ENCODE results near the gene OR2W1. TPM values are rescaled to one million over a fixed set of nuclear protein-coding genes. Genes with fewer than 3 reads are reported as not detected.

The OR2W1 gene, protein sequence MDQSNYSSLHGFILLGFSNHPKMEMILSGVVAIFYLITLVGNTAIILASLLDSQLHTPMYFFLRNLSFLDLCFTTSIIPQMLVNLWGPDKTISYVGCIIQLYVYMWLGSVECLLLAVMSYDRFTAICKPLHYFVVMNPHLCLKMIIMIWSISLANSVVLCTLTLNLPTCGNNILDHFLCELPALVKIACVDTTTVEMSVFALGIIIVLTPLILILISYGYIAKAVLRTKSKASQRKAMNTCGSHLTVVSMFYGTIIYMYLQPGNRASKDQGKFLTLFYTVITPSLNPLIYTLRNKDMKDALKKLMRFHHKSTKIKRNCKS
- total RNA-seq (not detected), polyA plus RNA-seq (not detected)

DNA sequence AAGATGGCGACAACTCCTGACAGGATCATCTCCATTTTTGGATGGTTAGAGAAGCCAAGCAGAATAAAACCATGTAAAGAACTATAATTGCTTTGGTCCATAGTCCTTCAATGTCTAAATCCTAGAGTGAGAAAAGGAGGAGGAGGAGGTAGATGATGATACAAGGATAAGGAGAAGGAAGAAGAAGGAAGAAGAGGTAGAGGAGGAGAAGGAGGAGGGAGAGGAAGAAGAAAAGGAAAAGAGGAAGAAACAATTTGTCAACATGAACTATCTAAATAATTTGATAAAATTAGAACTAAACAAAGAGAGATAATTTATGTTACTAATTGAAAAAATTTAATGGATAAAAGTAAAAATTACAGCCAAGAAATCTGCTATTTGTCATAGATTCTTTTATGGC lies at the start of gene OR2W1:
OR2W1 (minus strand) TSS at position 101 of the 400 bp plus-strand sequence; CDS start at position 101, 0 bp downstream.
- no peaks in the 10 kb centered on the region for H3K4me1 Mint-ChIP-seq
- H3K36me3 ChIP-seq (ENCODE audit: control insufficient read depth, insufficient read depth, low read length): no peaks in the 10 kb centered on the region
- H3K27me3 Mint-ChIP-seq: peaks cover 30% of the 10 kb centered on the region
- peaks cover 0 to 4% (median 3%) of the 10 kb centered on the region in 7 donors for H3K9me3 Mint-ChIP-seq
- peaks cover 4 to 9% of the 10 kb centered on the region in 2 experiments for H3K9me3 ChIP-seq (ENCODE audit: control insufficient read depth in 2 of 2, low read length in 2 of 2)
- peak within 1 kb of the TSS in 1 of 3 donors; percentile 4 for H3K27ac Mint-ChIP-seq
- no peak within 1 kb of the TSS for H3K27ac ChIP-seq (ENCODE audit: insufficient read depth, low read length, poor library complexity, severe bottlenecking)
- no peak within 1 kb of the TSS for H3K4me3 ChIP-seq (ENCODE audit: low read depth, low read length)
- DNase-seq (no peak), ATAC-seq (ENCODE audit: low read depth in 2 of 2) (no peak)
- no peak within 1 kb of the TSS for H3K4me3 Mint-ChIP-seq
- peaks cover 25% of the 10 kb centered on the region for H3K27me3 ChIP-seq (ENCODE audit: control insufficient read depth, insufficient read depth, low read length)
- H3K36me3 Mint-ChIP-seq: no peaks in the 10 kb centered on the region
- H3K4me1 ChIP-seq (ENCODE audit: control insufficient read depth, insufficient read depth, low read length, poor library complexity, severe bottlenecking): no peaks in the 10 kb centered on the region

- Histone ChIP-seq H3K27ac (ENCODE audit: insufficient read depth, low read length, poor library complexity, severe bottlenecking) (no peak overlapping the region), H3K4me1 (ENCODE audit: control insufficient read depth, insufficient read depth, low read length, poor library complexity, severe bottlenecking) (no peaks in the 10 kb centered on the region), H3K9me3 (ENCODE audit: control insufficient read depth in 2 of 2, low read length in 2 of 2) (no peaks in the 10 kb centered on the region), H3K36me3 (ENCODE audit: control insufficient read depth, insufficient read depth, low read length) (no peaks in the 10 kb centered on the region), H3K27me3 (ENCODE audit: control insufficient read depth, insufficient read depth, low read length) (peaks cover 3% of the 10 kb centered on the region), H3K4me3 (ENCODE audit: low read depth, low read length) (no peak overlapping the region)
- peaks cover 0 to 3% (median 0%) of the 10 kb centered on the region in 7 donors for H3K9me3 Mint-ChIP-seq
- H3K4me3 Mint-ChIP-seq: no peak overlapping the region
- DNase-seq (no peak), ATAC-seq (ENCODE audit: low read depth in 2 of 2) (no peak)
- peaks cover 14% of the 10 kb centered on the region for H3K27me3 Mint-ChIP-seq
- no peaks in the 10 kb centered on the region for H3K4me1 Mint-ChIP-seq
- no peak overlapping the region for H3K27ac Mint-ChIP-seq
- H3K36me3 Mint-ChIP-seq: no peaks in the 10 kb centered on the region
These were observed 48.0 kb upstream of the OR2W1 start for GRCh38 chr6:29092957-29093356.

- H3K4me3 ChIP-seq (ENCODE audit: low read depth, low read length): no peak within 1 kb of the TSS
- no peak within 1 kb of the TSS for H3K27ac ChIP-seq (ENCODE audit: insufficient read depth, low read length, poor library complexity, severe bottlenecking)
- Mint-ChIP-seq H3K27ac (no peak within 1 kb of the TSS), H3K9me3 (peaks cover 0 to 2% (median 0%) of the 10 kb centered on the region in 7 donors), H3K36me3 (no peaks in the 10 kb centered on the region), H3K27me3 (peaks cover 8% of the 10 kb centered on the region), H3K4me3 (no peak within 1 kb of the TSS), H3K4me1 (no peaks in the 10 kb centered on the region)
- ATAC-seq (ENCODE audit: low read depth in 2 of 2) (no peak), DNase-seq (no peak)
- H3K36me3 ChIP-seq (ENCODE audit: control insufficient read depth, insufficient read depth, low read length): no peaks in the 10 kb centered on the region
- no peaks in the 10 kb centered on the region for H3K27me3 ChIP-seq (ENCODE audit: control insufficient read depth, insufficient read depth, low read length)
- H3K4me1 ChIP-seq (ENCODE audit: control insufficient read depth, insufficient read depth, low read length, poor library complexity, severe bottlenecking): no peaks in the 10 kb centered on the region
- H3K9me3 ChIP-seq (ENCODE audit: control insufficient read depth in 2 of 2, low read length in 2 of 2): no peaks in the 10 kb centered on the region
These were observed 42.2 kb upstream of the OR2W1 start, which contains the start of gene OR2B3 for GRCh38 chr6:29087213-29087612. OR2B3 (minus strand) TSS chr6:29087313; CDS start chr6:29087248, 65 bp downstream.

- no peak for ATAC-seq (ENCODE audit: low read depth in 2 of 2)
- H3K27me3 Mint-ChIP-seq: peaks cover under 1% of the 10 kb centered on the region
- no peaks in the 10 kb centered on the region for H3K9me3 ChIP-seq (ENCODE audit: control insufficient read depth in 2 of 2, low read length in 2 of 2)
These were observed 37.5 kb upstream of the OR2W1 start for GRCh38 chr6:29082457-29082856.

DNA sequence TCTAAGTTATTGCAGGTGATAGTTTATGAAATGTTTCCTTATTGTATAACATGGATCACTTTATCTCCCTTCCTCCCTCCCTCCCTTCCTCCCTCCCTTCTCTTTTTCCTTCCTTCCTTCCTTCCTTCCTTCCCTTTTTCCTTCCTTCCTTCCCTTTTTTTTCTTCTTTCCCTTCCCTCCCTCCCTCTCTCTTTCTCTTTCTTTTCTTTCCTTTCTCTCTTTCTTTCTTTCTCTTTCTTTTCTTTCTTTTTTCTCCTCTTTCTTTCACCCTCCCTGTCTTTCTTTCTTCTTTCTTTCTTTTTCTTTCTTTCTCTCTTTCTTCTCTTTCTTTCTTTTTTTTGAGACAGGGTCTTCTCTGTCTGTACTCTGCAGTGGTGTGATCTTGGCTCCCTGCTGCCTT lies 36.3 kb upstream of the OR2W1 start:
- no peak overlapping the region for H3K27ac ChIP-seq (ENCODE audit: insufficient read depth, low read length, poor library complexity, severe bottlenecking)
- Mint-ChIP-seq H3K27ac (no peak overlapping the region), H3K36me3 (no peaks in the 10 kb centered on the region), H3K4me1 (peaks cover 0 to 3% (median 1%) of the 10 kb centered on the region in 4 donors), H3K27me3 (peaks cover 4% of the 10 kb centered on the region), H3K9me3 (peaks cover 0 to 2% (median 0%) of the 10 kb centered on the region in 7 donors), H3K4me3 (no peak overlapping the region)
- no peaks in the 10 kb centered on the region for H3K4me1 ChIP-seq (ENCODE audit: control insufficient read depth, insufficient read depth, low read length, poor library complexity, severe bottlenecking)
- H3K4me3 ChIP-seq (ENCODE audit: low read depth, low read length): no peak overlapping the region
- H3K9me3 ChIP-seq (ENCODE audit: control insufficient read depth in 2 of 2, low read length in 2 of 2): no peaks in the 10 kb centered on the region
- H3K36me3 ChIP-seq (ENCODE audit: control insufficient read depth, insufficient read depth, low read length): no peaks in the 10 kb centered on the region
- H3K27me3 ChIP-seq (ENCODE audit: control insufficient read depth, insufficient read depth, low read length): peaks cover 1% of the 10 kb centered on the region
- DNase-seq: no peak
- no peak for ATAC-seq (ENCODE audit: low read depth in 2 of 2)

More at GRCh38 chr6:29082457-29082856, 37.5 kb upstream of the OR2W1 start:
- H3K4me1 Mint-ChIP-seq: peaks cover 0 to 3% (median 1%) of the 10 kb centered on the region in 4 donors
- Histone ChIP-seq H3K27me3 (ENCODE audit: control insufficient read depth, insufficient read depth, low read length) (no peaks in the 10 kb centered on the region), H3K4me1 (ENCODE audit: control insufficient read depth, insufficient read depth, low read length, poor library complexity, severe bottlenecking) (no peaks in the 10 kb centered on the region), H3K36me3 (ENCODE audit: control insufficient read depth, insufficient read depth, low read length) (no peaks in the 10 kb centered on the region), H3K4me3 (ENCODE audit: low read depth, low read length) (no peak overlapping the region), H3K27ac (ENCODE audit: insufficient read depth, low read length, poor library complexity, severe bottlenecking) (no peak overlapping the region)
- H3K27ac Mint-ChIP-seq: no peak overlapping the region
- H3K4me3 Mint-ChIP-seq: no peak overlapping the region
- H3K36me3 Mint-ChIP-seq: no peaks in the 10 kb centered on the region
- no peak for DNase-seq
- peaks cover 0 to 2% (median 0%) of the 10 kb centered on the region in 7 donors for H3K9me3 Mint-ChIP-seq

GRCh38 chr6:29079203-29079602 lies 34.2 kb upstream of the OR2W1 start:
- Mint-ChIP-seq H3K36me3 (no peaks in the 10 kb centered on the region), H3K27ac (no peak overlapping the region), H3K27me3 (peaks cover 8% of the 10 kb centered on the region), H3K4me3 (no peak overlapping the region), H3K4me1 (peaks cover 0 to 3% (median 1%) of the 10 kb centered on the region in 4 donors), H3K9me3 (peaks cover 0 to 2% (median 0%) of the 10 kb centered on the region in 7 donors)
- Histone ChIP-seq H3K27ac (ENCODE audit: insufficient read depth, low read length, poor library complexity, severe bottlenecking) (no peak overlapping the region), H3K36me3 (ENCODE audit: control insufficient read depth, insufficient read depth, low read length) (no peaks in the 10 kb centered on the region), H3K27me3 (ENCODE audit: control insufficient read depth, insufficient read depth, low read length) (peaks cover 2% of the 10 kb centered on the region), H3K4me1 (ENCODE audit: control insufficient read depth, insufficient read depth, low read length, poor library complexity, severe bottlenecking) (no peaks in the 10 kb centered on the region), H3K4me3 (ENCODE audit: low read depth, low read length) (no peak overlapping the region), H3K9me3 (ENCODE audit: control insufficient read depth in 2 of 2, low read length in 2 of 2) (no peaks in the 10 kb centered on the region)
- DNase-seq: no peak
- no peak for ATAC-seq (ENCODE audit: low read depth in 2 of 2)

DNA sequence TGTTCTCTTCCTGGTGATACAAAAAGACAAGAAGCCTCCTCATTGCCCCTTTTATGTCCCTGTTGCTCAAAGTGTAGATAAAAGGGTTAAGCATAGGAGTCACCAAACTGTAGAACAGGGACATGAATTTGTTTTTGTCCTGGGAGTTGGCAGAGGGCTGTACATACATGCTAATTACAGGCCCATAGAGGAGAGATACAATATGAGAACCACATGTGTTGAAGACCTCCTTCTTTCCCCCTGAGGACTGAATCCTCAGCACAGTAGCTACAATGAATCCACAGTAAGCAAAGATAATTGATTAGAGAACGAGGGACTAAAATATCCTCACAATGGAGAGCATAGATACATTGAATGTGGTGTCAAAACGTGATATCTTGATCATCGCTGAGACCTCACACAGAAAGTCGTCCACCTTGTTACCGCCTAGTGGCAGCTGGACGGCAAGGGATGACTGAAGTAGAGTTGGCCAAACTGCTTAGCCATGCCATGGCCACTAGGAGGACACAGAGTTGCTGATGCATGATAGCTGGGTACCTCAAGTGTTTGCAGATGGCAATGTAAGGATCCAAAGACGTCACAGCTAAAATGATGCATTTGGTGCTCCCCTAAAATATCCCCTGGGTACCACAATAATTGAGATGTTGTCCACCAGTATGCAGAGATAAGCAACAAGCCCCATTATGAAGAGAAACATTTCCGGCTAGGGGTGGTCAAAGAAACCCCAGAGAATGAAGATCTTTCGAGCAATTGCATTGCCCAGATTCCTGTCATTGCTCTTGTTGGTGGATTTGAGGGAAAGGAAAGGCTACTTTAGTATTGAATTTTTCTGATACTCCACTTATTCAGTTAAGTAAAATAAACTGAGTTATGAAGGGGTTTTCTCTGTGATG lies 27.1 kb upstream of the OR2W1 start:
- no peaks in the 10 kb centered on the region for H3K9me3 ChIP-seq (ENCODE audit: control insufficient read depth in 2 of 2, low read length in 2 of 2)
- no peaks in the 10 kb centered on the region for H3K36me3 Mint-ChIP-seq
- no peak overlapping the region for H3K27ac Mint-ChIP-seq
- H3K4me1 ChIP-seq (ENCODE audit: control insufficient read depth, insufficient read depth, low read length, poor library complexity, severe bottlenecking): no peaks in the 10 kb centered on the region
- no peak overlapping the region for H3K27ac ChIP-seq (ENCODE audit: insufficient read depth, low read length, poor library complexity, severe bottlenecking)
- DNase-seq: peak in 1 of 3 donors; percentile 35
- peaks cover 0 to 4% (median 0%) of the 10 kb centered on the region in 7 donors for H3K9me3 Mint-ChIP-seq
- H3K27me3 ChIP-seq (ENCODE audit: control insufficient read depth, insufficient read depth, low read length): peaks cover 10% of the 10 kb centered on the region
- H3K4me1 Mint-ChIP-seq: no peaks in the 10 kb centered on the region
- no peak for ATAC-seq (ENCODE audit: low read depth in 2 of 2)
- no peak overlapping the region for H3K4me3 Mint-ChIP-seq
- no peaks in the 10 kb centered on the region for H3K36me3 ChIP-seq (ENCODE audit: control insufficient read depth, insufficient read depth, low read length)
- peaks cover 14% of the 10 kb centered on the region for H3K27me3 Mint-ChIP-seq
- no peak overlapping the region for H3K4me3 ChIP-seq (ENCODE audit: low read depth, low read length)

Measured in CD4-positive, CD25-positive, alpha-beta regulatory T cell (primary cell).